Duodenal mucosa (tissue), 2 donors: ENCODE results near the gene FIG4.
"Not testable (repeated sequence)": the region's sequence is repeated elsewhere in the genome, so short reads cannot be mapped to it uniquely, and the experiment has no call there.

ENCODE experiments used
- H3K27ac ChIP-seq: one replicate; pipeline ENCODE4 v1.7.0; 2013; ENCODE audit warnings: low read depth, low read length
- H3K27me3 ChIP-seq, 2 donors: one replicate each; pipeline ENCODE4 v1.7.0; 2013; ENCODE audit warnings: low read length in 2 of 2, control low read depth in 1 of 2; ENCODE audit not compliant: insufficient read depth in 2 of 2, control insufficient read depth in 1 of 2
- H3K36me3 ChIP-seq, 2 donors: one replicate each; pipeline ENCODE4 v1.7.0; 2013; ENCODE audit warnings: low read length in 2 of 2, control low read depth in 1 of 2; ENCODE audit not compliant: insufficient read depth in 2 of 2, control insufficient read depth in 1 of 2
- H3K4me1 ChIP-seq, 2 donors: one replicate each; pipeline ENCODE4 v1.7.0; 2013; ENCODE audit warnings: low read length in 2 of 2, control low read depth in 1 of 2; ENCODE audit not compliant: insufficient read depth in 2 of 2, control insufficient read depth in 1 of 2
- H3K4me3 ChIP-seq, 2 donors: one replicate each; pipeline ENCODE4 v1.7.0; 2013; ENCODE audit warnings: low read length in 2 of 2, low read depth in 1 of 2
- H3K9ac ChIP-seq, 2 donors: one replicate each; pipeline ENCODE4 v1.7.0; 2013; ENCODE audit warnings: low read length in 2 of 2, low read depth in 1 of 2
- H3K9me3 ChIP-seq, 2 donors: one replicate each; pipeline ENCODE4 v1.7.0; 2013; ENCODE audit warnings: low read length in 2 of 2, control low read depth in 1 of 2; ENCODE audit not compliant: control insufficient read depth in 1 of 2

Gene FIG4

GRCh38 chr6:109744779-109745178 lies 53.7 kb downstream of the FIG4 start:
- not testable (repeated sequence) for H3K27ac ChIP-seq, H3K27me3 ChIP-seq, H3K4me1 ChIP-seq, H3K4me3 ChIP-seq, H3K9me3 ChIP-seq, H3K9ac ChIP-seq
- H3K36me3 ChIP-seq: peaks cover 10 to 14% of the 10 kb centered on the region in 2 donors

- Histone ChIP-seq H3K27me3 (no peaks in the 10 kb centered on the region), H3K4me1 (no peaks in the 10 kb centered on the region), H3K4me3 (no peak overlapping the region), H3K9ac (no peak overlapping the region), H3K36me3 (peaks cover 3 to 4% of the 10 kb centered on the region in 2 donors), H3K27ac (no peak overlapping the region), H3K9me3 (no peaks in the 10 kb centered on the region)
These were observed 56.1 kb downstream of the FIG4 start for GRCh38 chr6:109747221-109747620.

GRCh38 chr6:109759098-109759955 lies 68.2 kb downstream of the FIG4 start:
- Histone ChIP-seq H3K27ac (no peak overlapping the region), H3K4me3 (no peak overlapping the region), H3K27me3 (no peaks in the 10 kb centered on the region), H3K9me3 (no peaks in the 10 kb centered on the region), H3K9ac (no peak overlapping the region), H3K36me3 (no peaks in the 10 kb centered on the region), H3K4me1 (peaks cover 0 to 6% of the 10 kb centered on the region in 2 donors)

GRCh38 chr6:109760208-109760607 lies 69.1 kb downstream of the FIG4 start:
- Histone ChIP-seq H3K27ac (no peak overlapping the region), H3K27me3 (no peaks in the 10 kb centered on the region), H3K9ac (no peak overlapping the region), H3K4me1 (peaks cover 0 to 6% of the 10 kb centered on the region in 2 donors), H3K36me3 (no peaks in the 10 kb centered on the region), H3K4me3 (no peak overlapping the region), H3K9me3 (no peaks in the 10 kb centered on the region)

- Histone ChIP-seq H3K4me3 (no peak overlapping the region), H3K9me3 (no peaks in the 10 kb centered on the region), H3K4me1 (peaks cover 0 to 6% of the 10 kb centered on the region in 2 donors), H3K36me3 (no peaks in the 10 kb centered on the region), H3K27ac (no peak overlapping the region), H3K27me3 (no peaks in the 10 kb centered on the region), H3K9ac (no peak overlapping the region)
These were observed 71.1 kb downstream of the FIG4 start for GRCh38 chr6:109762166-109762565.

- no peak overlapping the region for H3K4me3 ChIP-seq
- H3K27me3 ChIP-seq: no peaks in the 10 kb centered on the region
- no peak overlapping the region for H3K9ac ChIP-seq
- H3K27ac ChIP-seq: no peak overlapping the region
- H3K4me1 ChIP-seq: peaks cover 0 to 6% of the 10 kb centered on the region in 2 donors
- no peaks in the 10 kb centered on the region for H3K9me3 ChIP-seq
- peaks cover 2 to 7% of the 10 kb centered on the region in 2 donors for H3K36me3 ChIP-seq
These were observed 71.8 kb downstream of the FIG4 start for GRCh38 chr6:109762769-109763441.

- Histone ChIP-seq H3K4me3 (no peak overlapping the region), H3K9ac (no peak overlapping the region), H3K27ac (no peak overlapping the region), H3K27me3 (no peaks in the 10 kb centered on the region), H3K36me3 (peaks cover 5 to 14% of the 10 kb centered on the region in 2 donors), H3K4me1 (peaks cover 0 to 6% of the 10 kb centered on the region in 2 donors), H3K9me3 (no peaks in the 10 kb centered on the region)
These were observed 75.1 kb downstream of the FIG4 start for GRCh38 chr6:109766167-109766566.

- Histone ChIP-seq H3K9ac (no peak overlapping the region), H3K36me3 (peaks cover 5 to 14% of the 10 kb centered on the region in 2 donors), H3K4me3 (no peak overlapping the region), H3K27ac (no peak overlapping the region), H3K9me3 (no peaks in the 10 kb centered on the region), H3K4me1 (peaks cover 0 to 1% of the 10 kb centered on the region in 2 donors), H3K27me3 (no peaks in the 10 kb centered on the region)
These were observed 76.9 kb downstream of the FIG4 start for GRCh38 chr6:109767961-109768360.

GRCh38 chr6:109768485-109768884 lies 77.4 kb downstream of the FIG4 start:
- Histone ChIP-seq H3K4me1 (no peaks in the 10 kb centered on the region), H3K27me3 (no peaks in the 10 kb centered on the region), H3K9ac (no peak overlapping the region), H3K4me3 (no peak overlapping the region), H3K9me3 (no peaks in the 10 kb centered on the region), H3K27ac (no peak overlapping the region), H3K36me3 (peaks cover 5 to 14% of the 10 kb centered on the region in 2 donors)

GRCh38 chr6:109769213-109769612 lies 78.1 kb downstream of the FIG4 start:
- H3K9ac ChIP-seq: no peak overlapping the region
- no peaks in the 10 kb centered on the region for H3K27me3 ChIP-seq
- no peak overlapping the region for H3K4me3 ChIP-seq
- peaks cover 5 to 14% of the 10 kb centered on the region in 2 donors for H3K36me3 ChIP-seq
- no peaks in the 10 kb centered on the region for H3K9me3 ChIP-seq
- no peaks in the 10 kb centered on the region for H3K4me1 ChIP-seq
- no peak overlapping the region for H3K27ac ChIP-seq
